B cell (primary cell): ENCODE results near the gene FBXO15. TPM values are rescaled to one million over a fixed set of nuclear protein-coding genes. Genes with fewer than 3 reads are reported as not detected.

Experiments used
- ATAC-seq: fragments of 200-7000 bp; cut with Tn5 transposase; one replicate; pipeline ENCODE4 v1.10.0; 2021; ENCODE audit warnings: low read depth, mild to moderate bottlenecking, moderate number of reproducible peaks, moderate library complexity
- CTCF ChIA-PET: fragments of 350-600 bp; sonication (Branson Sonifier 250); formaldehyde crosslinking; loops from one replicate; lab custom pipeline; 2021; ENCODE audit warnings: antibody characterized with exemption, inconsistent platforms; lab: Charles Lee
- POLR2A ChIA-PET: fragments of 350-600 bp; sonication (Branson Sonifier 250); formaldehyde crosslinking; loops from one replicate; lab custom pipeline; 2021; ENCODE audit warnings: antibody characterized with exemption; lab: Charles Lee
- DNase-seq: peaks from one replicate; pipeline ENCODE4 v3.0.0; 2013
- H2AFZ ChIP-seq: 2 replicates; pipeline ENCODE4 v1.6.1; 2012; ENCODE audit warnings: mild to moderate bottlenecking, low read depth, low read length; ENCODE audit not compliant: insufficient read depth, poor library complexity, severe bottlenecking
- H3K27ac ChIP-seq, 2 donors: 1 replicate in 1 of 2; 2 replicates in 1 of 2; pipeline ENCODE4 v1.5.1; 2012 to 2013; ENCODE audit warnings: low read length in 2 of 2, mild to moderate bottlenecking in 2 of 2, moderate library complexity in 1 of 2
- H3K27me3 ChIP-seq, 4 experiments: fragments of 200-600 bp in 1 of 4; sonication (generic) in 1 of 4; replicated peaks in 1 of 4; 1 replicate in 2 of 4; 2 replicates in 2 of 4; pipeline versions ENCODE4 v1.6.1 to v1.7.0; 2013 to 2016; ENCODE audit warnings: low read length in 3 of 4, mild to moderate bottlenecking in 2 of 4, mixed read lengths in 1 of 4, moderate library complexity in 1 of 4; ENCODE audit not compliant: insufficient read depth in 4 of 4, control insufficient read depth in 3 of 4; ENCODE audit errors: control extremely low read depth in 1 of 4
- H3K36me3 ChIP-seq, 2 experiments: replicated peaks in 1 of 2; 1 replicate in 1 of 2; 2 replicates in 1 of 2; pipeline versions ENCODE4 v1.6.1 to v1.7.1; 2013; ENCODE audit warnings: low read length in 1 of 2; ENCODE audit not compliant: insufficient read depth in 2 of 2, control insufficient read depth in 1 of 2; ENCODE audit errors: control extremely low read depth in 1 of 2, extremely low read depth in 1 of 2
- H3K4me1 ChIP-seq, 2 donors: fragments of 200-600 bp in 1 of 2; sonication (generic) in 1 of 2; 1 replicate in 1 of 2; 2 replicates in 1 of 2; pipeline versions ENCODE4 v1.5.1 to v1.6.1; 2013 to 2017; ENCODE audit warnings: low read length in 2 of 2; ENCODE audit not compliant: control insufficient read depth in 2 of 2, insufficient read depth in 2 of 2
- H3K4me2 ChIP-seq: replicated peaks from 2 replicates; pipeline ENCODE3; 2012; ENCODE audit warnings: mild to moderate bottlenecking, low read depth, low read length; ENCODE audit not compliant: poor library complexity, severe bottlenecking
- H3K4me3 ChIP-seq, 5 experiments: fragments of 200-600 bp in 1 of 5; sonication (generic) in 1 of 5; 1 replicate in 3 of 5; 2 replicates in 2 of 5; pipeline versions ENCODE4 v1.5.1 to v1.7.0; 2011 to 2016; ENCODE audit warnings: low read length in 4 of 5, mild to moderate bottlenecking in 4 of 5, low read depth in 2 of 5, control low read depth in 1 of 5, moderate library complexity in 1 of 5; ENCODE audit not compliant: insufficient read depth in 1 of 5; ENCODE audit errors: control extremely low read depth in 1 of 5, extremely low read depth in 1 of 5
- H3K79me2 ChIP-seq: fragments of 200-600 bp; sonication (generic); one replicate; pipeline ENCODE4 v1.6.0; 2016; ENCODE audit warnings: low read length; ENCODE audit not compliant: control insufficient read depth, insufficient read depth
- H3K9ac ChIP-seq: fragments of 200-600 bp; sonication (generic); 2 replicates; pipeline ENCODE4 v1.6.1; 2017; ENCODE audit warnings: mild to moderate bottlenecking, low read length, moderate library complexity
- H3K9me3 ChIP-seq, 3 donors: one replicate each; pipeline versions ENCODE4 v1.6.1 to v1.7.1; 2013; ENCODE audit warnings: low read length in 2 of 3; ENCODE audit not compliant: control insufficient read depth in 2 of 3, insufficient read depth in 1 of 3; ENCODE audit errors: control extremely low read depth in 1 of 3
- H4K20me1 ChIP-seq: 2 replicates; pipeline ENCODE4 v1.6.0; 2012; ENCODE audit warnings: mild to moderate bottlenecking, low read length; ENCODE audit not compliant: insufficient read depth, control insufficient read depth, poor library complexity, severe bottlenecking
- H3K27ac Mint-ChIP-seq: one replicate; pipeline ENCODE4 v1.8.0; 2021; ENCODE audit warnings: mixed read lengths
- H3K27me3 Mint-ChIP-seq: one replicate; pipeline ENCODE4 v1.8.0; 2021; ENCODE audit warnings: mixed read lengths
- H3K4me1 Mint-ChIP-seq: one replicate; pipeline ENCODE4 v1.8.0; 2021; ENCODE audit warnings: mixed read lengths
- H3K4me3 Mint-ChIP-seq: one replicate; pipeline ENCODE4 v1.8.0; 2021; ENCODE audit warnings: mixed read lengths
- H3K9me3 Mint-ChIP-seq: one replicate; pipeline ENCODE4 v1.8.0; 2022; ENCODE audit warnings: mixed read lengths; ENCODE audit not compliant: insufficient read depth
- CTCF ChIP-seq: fragments of 200-600 bp; IDR thresholded peaks from one replicate; pipeline ENCODE4 v1.8.0; 2022; ENCODE audit warnings: antibody characterized with exemption, mild to moderate bottlenecking
- EZH2 ChIP-seq: IDR thresholded peaks from 2 replicates; pipeline ENCODE4 v1.6.1; 2012; ENCODE audit warnings: borderline replicate concordance, low read depth, mild to moderate bottlenecking, moderate library complexity, low read length; ENCODE audit not compliant: insufficient read depth, poor library complexity, severe bottlenecking
- WGBS: methylation state at CpG from one replicate; pipeline ENCODE4 v1.1.5; 2013; ENCODE audit warnings: missing lambda C conversion rate; ENCODE audit not compliant: insufficient coverage; 5-methylcytosine and 5-hydroxymethylcytosine counted together
- intact Hi-C: fragments of 100-400 bp; cut with micrococcal nuclease; formaldehyde crosslinking; loops from one replicate; pipeline ENCODE4 v1.10.0; 2022
- polyA plus RNA-seq: library from polyadenylated mRNA; depleted of rRNA; stranded (reverse); fragments of >200 nt; gene quantifications from 2 replicates; pipeline ENCODE4 v1.2.3, GENCODE V29; 2012
- total RNA-seq, 2 donors: library from RNA; stranded (reverse); fragments of 120-200 nt in 1 of 2; gene quantifications; 1 replicate in 1 of 2; 2 replicates in 1 of 2; pipeline versions ENCODE4 v1.2.3 to v1.2.4, GENCODE V29; 2013 to 2022

FBXO15 gene
- total and polyA plus RNA-seq, 2 donors (not counting 1 experiment from before 2014, with no cell fraction given) = 1.6 to 4.1 TPM

- H3K4me1 ChIP-seq = peaks cover 3 to 9% of the 10 kb centered on the region in 2 donors
- H3K9ac ChIP-seq = no peak overlapping the region
- TF ChIP-seq EZH2 (no peak), CTCF (no peak)
- POLR2A ChIA-PET = no interaction called here
- ATAC-seq (no peak), DNase-seq (no peak)
- no peaks in the 10 kb centered on the region for H3K36me3 ChIP-seq
- H3K79me2 ChIP-seq = no peaks in the 10 kb centered on the region
- no peak overlapping the region for H3K4me3 ChIP-seq
- H3K4me3 Mint-ChIP-seq = no peak overlapping the region
- no peaks in the 10 kb centered on the region for H3K9me3 ChIP-seq
- 92% methylated on average over 9 of the region's 10 CpGs for WGBS
- H2AFZ ChIP-seq = no peak overlapping the region
- intact Hi-C loops = no loop called here
- no peak overlapping the region for H3K27ac ChIP-seq
- H3K27me3 ChIP-seq = no peaks in the 10 kb centered on the region
- H3K27ac Mint-ChIP-seq = no peak overlapping the region
- peaks cover 6% of the 10 kb centered on the region for H3K27me3 Mint-ChIP-seq
- peaks cover 13% of the 10 kb centered on the region for H3K4me1 Mint-ChIP-seq
- H3K9me3 Mint-ChIP-seq = no peaks in the 10 kb centered on the region
- no peak overlapping the region for H3K4me2 ChIP-seq
- CTCF ChIA-PET = interaction anchor here (0.6 to 3.2 kb wide), 2 partner anchors 9 to 93 kb away, joined by 3 to 10 read pairs; no protein-coding TSS in a partner anchor
- no peaks in the 10 kb centered on the region for H4K20me1 ChIP-seq
These were observed 73.5 kb downstream of the FBXO15 start for GRCh38 chr18:74073957-74074667.

- no peaks in the 10 kb centered on the region for H3K27me3 Mint-ChIP-seq
- no peaks in the 10 kb centered on the region for H3K27me3 ChIP-seq
- no peak for ATAC-seq
- no peaks in the 10 kb centered on the region for H3K36me3 ChIP-seq
- H2AFZ ChIP-seq = no peak overlapping the region
- no peak overlapping the region for H3K4me3 ChIP-seq
- ChIA-PET POLR2A (no interaction called here), CTCF (no interaction called here)
- H3K9me3 Mint-ChIP-seq = no peaks in the 10 kb centered on the region
- no peaks in the 10 kb centered on the region for H3K9me3 ChIP-seq
- intact Hi-C loops = loop anchor here (10.0 kb wide), 1 partner anchor 425 kb away; the partner anchor contains the start of gene CNDP2
- 100% methylated on average over 5 of the region's 13 CpGs for WGBS
- DNase-seq = no peak
- no peaks in the 10 kb centered on the region for H4K20me1 ChIP-seq
- peaks cover 25 to 30% of the 10 kb centered on the region in 2 donors for H3K4me1 ChIP-seq
- H3K27ac ChIP-seq = no peak overlapping the region
- no peaks in the 10 kb centered on the region for H3K79me2 ChIP-seq
- no peak overlapping the region for H3K4me3 Mint-ChIP-seq
- H3K27ac Mint-ChIP-seq = no peak overlapping the region
- no peak overlapping the region for H3K9ac ChIP-seq
- peaks cover 34% of the 10 kb centered on the region for H3K4me1 Mint-ChIP-seq
- TF ChIP-seq CTCF (no peak), EZH2 (no peak)
- H3K4me2 ChIP-seq = no peak overlapping the region
These were observed 78.2 kb downstream of the FBXO15 start for GRCh38 chr18:74069178-74070050.
